Endothelial cell (in vitro differentiated cells): ENCODE measurements around the gene NELFA. TPM values are rescaled to one million over a fixed set of nuclear protein-coding genes. Genes with fewer than 3 reads are reported as not detected.
"Not testable (repeated sequence)": the region's sequence is repeated elsewhere in the genome, so short reads cannot be mapped to it uniquely, and the experiment has no call there.

Source experiments
- DNase-seq: peaks from one replicate; pipeline ENCODE4 v3.0.0; 2021; ENCODE audit warnings: low spot score
- H3K27ac Mint-ChIP-seq: one replicate; pipeline ENCODE4 v1.8.0; 2021; ENCODE audit warnings: mixed read lengths, inconsistent platforms; ENCODE audit not compliant: unreplicated experiment
- H3K27me3 Mint-ChIP-seq: one replicate; pipeline ENCODE4 v1.8.0; 2021; ENCODE audit warnings: mild to moderate bottlenecking, moderate library complexity, mixed read lengths, inconsistent platforms; ENCODE audit not compliant: unreplicated experiment
- H3K36me3 Mint-ChIP-seq: one replicate; pipeline ENCODE4 v1.8.0; 2021; ENCODE audit warnings: mild to moderate bottlenecking, low read depth, mixed read lengths, inconsistent platforms; ENCODE audit not compliant: unreplicated experiment
- H3K4me1 Mint-ChIP-seq: one replicate; pipeline ENCODE4 v1.8.0; 2021; ENCODE audit warnings: mild to moderate bottlenecking, mixed read lengths, inconsistent platforms; ENCODE audit not compliant: unreplicated experiment
- H3K4me3 Mint-ChIP-seq: one replicate; pipeline ENCODE4 v1.8.0; 2021; ENCODE audit warnings: mild to moderate bottlenecking, mixed read lengths, inconsistent platforms; ENCODE audit not compliant: unreplicated experiment
- H3K9me3 Mint-ChIP-seq: one replicate; pipeline ENCODE4 v1.8.0; 2021; ENCODE audit warnings: mixed read lengths, inconsistent platforms; ENCODE audit not compliant: unreplicated experiment
- total RNA-seq: library from RNA; stranded (reverse); fragmentation: NEBNext Ultra II Directional; extraction: Animal tissue kit (Norgen Biotek cat#: 25700); gene quantifications from one replicate; pipeline ENCODE4 v1.2.1, GENCODE V29; 2021; ENCODE audit not compliant: unreplicated experiment
- TF ChIP-seq, protein P1 (sequence below): fragments of 200-600 bp; sonication (generic); IDR thresholded peaks from one replicate; pipeline ENCODE4 v1.5.0; 2021; ENCODE audit warnings: antibody characterized with exemption; ENCODE audit not compliant: unreplicated experiment

NELFA gene
- total RNA-seq, 1 donor from 2014 or later = 30.2 TPM

- Mint-ChIP-seq H3K4me1 (peaks cover 9% of the 10 kb centered on the region), H3K9me3 (peaks cover 10% of the 10 kb centered on the region), H3K27ac (no peak overlapping the region), H3K36me3 (peaks cover 9% of the 10 kb centered on the region), H3K4me3 (no peak overlapping the region), H3K27me3 (peaks cover 2% of the 10 kb centered on the region)
- no peak for DNase-seq
- TF ChIP-seq, protein P1, sequence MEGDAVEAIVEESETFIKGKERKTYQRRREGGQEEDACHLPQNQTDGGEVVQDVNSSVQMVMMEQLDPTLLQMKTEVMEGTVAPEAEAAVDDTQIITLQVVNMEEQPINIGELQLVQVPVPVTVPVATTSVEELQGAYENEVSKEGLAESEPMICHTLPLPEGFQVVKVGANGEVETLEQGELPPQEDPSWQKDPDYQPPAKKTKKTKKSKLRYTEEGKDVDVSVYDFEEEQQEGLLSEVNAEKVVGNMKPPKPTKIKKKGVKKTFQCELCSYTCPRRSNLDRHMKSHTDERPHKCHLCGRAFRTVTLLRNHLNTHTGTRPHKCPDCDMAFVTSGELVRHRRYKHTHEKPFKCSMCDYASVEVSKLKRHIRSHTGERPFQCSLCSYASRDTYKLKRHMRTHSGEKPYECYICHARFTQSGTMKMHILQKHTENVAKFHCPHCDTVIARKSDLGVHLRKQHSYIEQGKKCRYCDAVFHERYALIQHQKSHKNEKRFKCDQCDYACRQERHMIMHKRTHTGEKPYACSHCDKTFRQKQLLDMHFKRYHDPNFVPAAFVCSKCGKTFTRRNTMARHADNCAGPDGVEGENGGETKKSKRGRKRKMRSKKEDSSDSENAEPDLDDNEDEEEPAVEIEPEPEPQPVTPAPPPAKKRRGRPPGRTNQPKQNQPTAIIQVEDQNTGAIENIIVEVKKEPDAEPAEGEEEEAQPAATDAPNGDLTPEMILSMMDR = no peak
These were observed 15.9 kb upstream of the NELFA start for GRCh38 chr4:2024683-2025082.

- H3K9me3 Mint-ChIP-seq, H3K27me3 Mint-ChIP-seq, H3K4me1 Mint-ChIP-seq, H3K36me3 Mint-ChIP-seq, H3K27ac Mint-ChIP-seq, H3K4me3 Mint-ChIP-seq: not testable (repeated sequence)
- peak; percentile 6 for DNase-seq
These were observed 12.7 kb upstream of the NELFA start for GRCh38 chr4:2021358-2022018.

DNA sequence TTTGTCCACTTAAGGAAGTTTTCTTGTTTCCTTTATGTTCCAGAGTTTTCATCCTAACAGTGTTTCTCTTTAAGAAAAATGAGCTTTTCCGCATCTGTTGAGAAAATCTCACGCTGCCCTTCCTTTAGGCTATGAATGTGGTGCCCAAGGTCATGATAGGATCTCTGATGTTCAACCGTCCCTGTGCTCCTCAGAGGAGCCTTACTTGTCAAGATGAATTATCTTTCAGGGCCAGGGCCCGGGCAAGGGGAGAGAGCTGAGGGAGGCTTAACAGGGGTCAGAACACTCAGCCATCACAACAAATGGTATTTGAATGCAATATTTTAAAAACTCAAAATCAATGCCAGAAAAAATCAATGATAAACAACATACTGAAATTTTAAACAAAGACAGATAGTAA is 6.2 kb upstream of the NELFA start:
- no peak overlapping the region for H3K27ac Mint-ChIP-seq
- no peak for DNase-seq
- TF ChIP-seq, protein P1 = no peak
- no peaks in the 10 kb centered on the region for H3K9me3 Mint-ChIP-seq
- no peaks in the 10 kb centered on the region for H3K27me3 Mint-ChIP-seq
- no peaks in the 10 kb centered on the region for H3K4me1 Mint-ChIP-seq
- H3K4me3 Mint-ChIP-seq = no peak overlapping the region
- H3K36me3 Mint-ChIP-seq = no peaks in the 10 kb centered on the region

DNA sequence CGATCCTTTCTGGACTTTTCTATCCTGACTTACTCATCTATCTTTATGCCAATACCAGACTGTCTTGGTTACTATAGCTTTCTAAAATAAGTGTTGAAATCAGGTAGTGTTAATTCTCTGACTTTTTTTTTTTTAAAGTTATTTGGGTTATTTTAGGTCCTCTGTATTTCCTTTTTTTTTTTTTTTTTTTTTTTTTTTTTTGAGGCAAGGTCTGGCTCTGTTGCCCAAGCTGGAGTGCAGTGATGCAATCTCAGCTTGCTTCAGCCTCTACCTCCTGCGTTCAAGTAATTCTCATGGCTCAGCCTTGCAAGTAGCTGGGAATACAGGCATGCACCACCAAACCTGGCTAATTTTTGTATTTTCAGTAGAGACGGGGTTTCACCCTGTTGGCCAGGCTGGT is 2.8 kb upstream of the NELFA start:
- H3K4me1 Mint-ChIP-seq = peaks cover 13% of the 10 kb centered on the region
- H3K36me3 Mint-ChIP-seq = peaks cover 3% of the 10 kb centered on the region
- DNase-seq = no peak
- H3K27me3 Mint-ChIP-seq = peaks cover 6% of the 10 kb centered on the region
- no peak overlapping the region for H3K27ac Mint-ChIP-seq
- no peaks in the 10 kb centered on the region for H3K9me3 Mint-ChIP-seq
- no peak overlapping the region for H3K4me3 Mint-ChIP-seq
- TF ChIP-seq, protein P1 = no peak

- TF ChIP-seq, protein P1 = no peak
These were observed 968 bp upstream of the NELFA start for GRCh38 chr4:2009651-2010233.

More at GRCh38 chr4:2009651-2010233, 968 bp upstream of the NELFA start:
- Mint-ChIP-seq H3K4me3 (peak overlapping the region; percentile 91), H3K4me1 (peaks cover 13% of the 10 kb centered on the region), H3K9me3 (no peaks in the 10 kb centered on the region), H3K27ac (peak overlapping the region; percentile 37), H3K36me3 (peaks cover 12% of the 10 kb centered on the region), H3K27me3 (peaks cover 6% of the 10 kb centered on the region)
- peak; percentile 69 for DNase-seq
